Lower lobe of right lung (tissue), 2 donors: ENCODE results near the gene CUX1. TPM values are rescaled to one million over a fixed set of nuclear protein-coding genes. Genes with fewer than 3 reads are reported as not detected.

ENCODE experiments used
- ATAC-seq, 2 donors: fragments of 200-7000 bp; cut with Tn5 transposase; one replicate each; pipeline ENCODE4 v1.9.1; 2020 to 2022; ENCODE audit warnings: mild to moderate bottlenecking in 2 of 2, moderate library complexity in 2 of 2
- DNase-seq: peaks from one replicate; pipeline ENCODE4 v3.0.0-alpha.2; 2020
- H3K27ac ChIP-seq: fragments of 200-600 bp; one replicate; pipeline ENCODE4 v1.8.0; 2022
- H3K27me3 ChIP-seq: fragments of 200-600 bp; one replicate; pipeline ENCODE4 v1.8.0; 2022; ENCODE audit warnings: low read depth
- H3K36me3 ChIP-seq: fragments of 200-600 bp; one replicate; pipeline ENCODE4 v1.8.0; 2022; ENCODE audit warnings: mild to moderate bottlenecking
- H3K4me1 ChIP-seq: fragments of 200-600 bp; one replicate; pipeline ENCODE4 v1.8.0; 2022
- H3K4me3 ChIP-seq: fragments of 200-600 bp; one replicate; pipeline ENCODE4 v1.8.0; 2022; ENCODE audit warnings: mild to moderate bottlenecking
- H3K9me3 ChIP-seq: fragments of 200-600 bp; one replicate; pipeline ENCODE4 v1.8.0; 2022
- intact Hi-C: fragments of 100-400 bp; cut with DNase I; formaldehyde crosslinking; loops from one replicate; pipeline ENCODE4 v1.11.0; 2022
- total RNA-seq: library from RNA; stranded (reverse); fragmentation: NEBNext Ultra II Directional; extraction: Animal tissue kit (Norgen Biotek cat#: 25700); gene quantifications from one replicate; pipeline ENCODE4 v1.2.1, GENCODE V29; 2021
- TF ChIP-seq, protein P1 (sequence below): fragments of 200-600 bp; IDR thresholded peaks from one replicate; pipeline ENCODE4 v1.8.0; 2022; ENCODE audit warnings: antibody characterized with exemption, mild to moderate bottlenecking
- donor health status: DM: no; HTN: yes; CAD: no; lungs with severe emphysema.

CUX1 gene
- total RNA-seq, 1 donor from 2014 or later = 118 TPM

DNA sequence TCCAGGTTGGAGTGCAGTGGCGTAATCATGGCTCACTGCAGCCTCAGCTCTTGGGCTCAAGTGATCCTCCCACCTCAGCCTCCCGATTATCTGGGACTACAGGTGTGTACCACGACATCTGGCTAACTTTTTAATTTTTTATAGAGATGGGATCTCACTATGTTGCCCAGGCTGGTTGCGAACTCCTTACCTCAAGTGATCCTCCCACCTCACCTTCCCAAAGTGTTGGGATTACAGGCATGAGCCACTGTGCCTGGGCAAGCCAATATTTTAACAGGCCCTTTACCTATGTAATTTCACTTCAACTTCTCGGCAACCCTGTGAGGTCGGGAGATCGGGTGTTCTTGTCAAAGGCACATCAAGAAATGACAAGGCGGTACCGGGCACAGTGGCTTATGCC is 146.3 kb downstream of the CUX1 start:
- TF ChIP-seq, protein P1, sequence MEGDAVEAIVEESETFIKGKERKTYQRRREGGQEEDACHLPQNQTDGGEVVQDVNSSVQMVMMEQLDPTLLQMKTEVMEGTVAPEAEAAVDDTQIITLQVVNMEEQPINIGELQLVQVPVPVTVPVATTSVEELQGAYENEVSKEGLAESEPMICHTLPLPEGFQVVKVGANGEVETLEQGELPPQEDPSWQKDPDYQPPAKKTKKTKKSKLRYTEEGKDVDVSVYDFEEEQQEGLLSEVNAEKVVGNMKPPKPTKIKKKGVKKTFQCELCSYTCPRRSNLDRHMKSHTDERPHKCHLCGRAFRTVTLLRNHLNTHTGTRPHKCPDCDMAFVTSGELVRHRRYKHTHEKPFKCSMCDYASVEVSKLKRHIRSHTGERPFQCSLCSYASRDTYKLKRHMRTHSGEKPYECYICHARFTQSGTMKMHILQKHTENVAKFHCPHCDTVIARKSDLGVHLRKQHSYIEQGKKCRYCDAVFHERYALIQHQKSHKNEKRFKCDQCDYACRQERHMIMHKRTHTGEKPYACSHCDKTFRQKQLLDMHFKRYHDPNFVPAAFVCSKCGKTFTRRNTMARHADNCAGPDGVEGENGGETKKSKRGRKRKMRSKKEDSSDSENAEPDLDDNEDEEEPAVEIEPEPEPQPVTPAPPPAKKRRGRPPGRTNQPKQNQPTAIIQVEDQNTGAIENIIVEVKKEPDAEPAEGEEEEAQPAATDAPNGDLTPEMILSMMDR = no peak
- H3K36me3 ChIP-seq = no peaks in the 10 kb centered on the region
- H3K4me1 ChIP-seq = no peaks in the 10 kb centered on the region
- ATAC-seq (no peak), DNase-seq (no peak)
- H3K27ac ChIP-seq = no peak overlapping the region
- intact Hi-C loops = no loop called here
- H3K27me3 ChIP-seq = no peaks in the 10 kb centered on the region
- H3K4me3 ChIP-seq = no peak overlapping the region
- no peaks in the 10 kb centered on the region for H3K9me3 ChIP-seq

DNA sequence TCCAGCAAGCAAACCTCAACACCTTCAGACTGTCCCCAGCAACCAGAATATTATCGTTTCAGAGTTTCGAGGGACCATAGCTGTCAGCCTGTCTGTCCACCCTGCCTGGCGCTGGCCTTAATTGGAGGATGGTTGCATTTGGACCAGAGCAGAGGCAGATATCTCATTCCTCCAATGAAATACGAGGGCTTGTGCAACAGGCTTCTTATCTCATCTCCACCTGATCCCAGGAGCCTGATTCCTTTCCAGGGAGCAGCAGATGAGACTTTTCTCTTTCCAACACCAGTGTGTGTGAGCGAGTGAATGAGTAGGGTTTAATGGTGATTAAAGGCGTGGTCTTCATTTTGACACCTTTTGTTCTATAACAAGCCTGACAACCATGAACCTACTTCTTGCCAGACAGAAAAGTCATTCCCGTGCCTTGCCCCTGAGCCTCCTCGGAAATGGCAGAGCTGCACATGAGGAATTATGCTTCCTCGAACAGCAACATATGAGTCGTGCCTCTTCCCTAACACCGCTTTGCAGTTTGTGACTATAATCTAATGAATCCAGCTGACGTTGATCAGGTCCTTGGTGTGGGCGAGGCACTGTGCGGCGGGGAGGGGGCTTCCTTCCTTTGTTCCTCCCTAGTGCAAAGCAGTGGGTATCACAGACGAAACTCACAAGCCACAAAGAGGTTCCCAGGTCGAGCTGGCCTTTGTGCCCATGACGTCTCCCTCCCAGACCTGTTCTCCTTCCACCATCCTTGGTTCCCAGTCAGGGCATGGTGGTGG is 147.4 kb downstream of the CUX1 start:
- H3K4me1 ChIP-seq = no peaks in the 10 kb centered on the region
- no peak for DNase-seq

DNA sequence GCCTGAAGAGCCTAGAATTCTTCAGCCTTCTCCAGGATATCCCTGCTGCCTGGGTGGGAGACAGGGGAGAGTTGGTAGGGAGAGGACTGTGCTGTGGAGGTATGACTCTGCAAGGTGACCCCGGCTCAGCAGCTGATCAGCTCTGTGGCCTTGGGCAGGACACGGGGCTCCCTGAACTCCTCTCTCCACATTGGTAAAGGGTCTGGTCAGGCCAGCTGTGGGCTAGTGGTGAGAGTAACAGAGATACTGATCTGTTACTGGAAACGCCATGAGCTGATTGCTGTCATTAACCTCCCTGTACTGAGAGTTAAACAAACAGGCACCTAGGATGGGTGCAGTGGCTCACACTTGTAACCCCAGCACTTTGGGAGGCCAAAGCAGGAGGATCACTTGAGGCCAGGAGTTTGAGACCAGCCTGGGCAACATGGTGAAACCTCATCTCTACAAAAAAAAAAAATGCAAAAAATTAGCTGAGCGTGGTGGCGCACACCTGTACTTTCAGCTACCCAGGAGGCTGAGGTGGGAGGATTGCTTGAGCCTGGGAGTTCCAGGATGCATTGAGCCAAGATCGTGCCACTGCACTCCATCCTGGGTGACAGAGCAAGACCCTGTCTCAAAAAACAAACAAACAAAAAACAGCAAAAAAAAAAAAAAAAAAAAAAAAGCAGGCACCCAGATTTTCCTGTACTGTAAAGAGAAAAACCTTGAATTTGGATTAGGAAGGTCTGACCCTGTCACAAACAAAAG is 151.5 kb downstream of the CUX1 start:
- DNase-seq = no peak
- no peaks in the 10 kb centered on the region for H3K36me3 ChIP-seq
- no peak for ATAC-seq
- intact Hi-C loops = no loop called here
- H3K9me3 ChIP-seq = no peaks in the 10 kb centered on the region
- no peak overlapping the region for H3K27ac ChIP-seq
- H3K4me3 ChIP-seq = no peak overlapping the region
- H3K4me1 ChIP-seq = no peaks in the 10 kb centered on the region
- TF ChIP-seq, protein P1 = no peak
- no peaks in the 10 kb centered on the region for H3K27me3 ChIP-seq

More for the DNA sequence above, 147.4 kb downstream of the CUX1 start:
- Histone ChIP-seq H3K27me3 (no peaks in the 10 kb centered on the region), H3K36me3 (no peaks in the 10 kb centered on the region), H3K9me3 (no peaks in the 10 kb centered on the region), H3K27ac (no peak overlapping the region), H3K4me3 (no peak overlapping the region)
- ATAC-seq = no peak
- intact Hi-C loops = no loop called here
- TF ChIP-seq, protein P1 = no peak

DNA sequence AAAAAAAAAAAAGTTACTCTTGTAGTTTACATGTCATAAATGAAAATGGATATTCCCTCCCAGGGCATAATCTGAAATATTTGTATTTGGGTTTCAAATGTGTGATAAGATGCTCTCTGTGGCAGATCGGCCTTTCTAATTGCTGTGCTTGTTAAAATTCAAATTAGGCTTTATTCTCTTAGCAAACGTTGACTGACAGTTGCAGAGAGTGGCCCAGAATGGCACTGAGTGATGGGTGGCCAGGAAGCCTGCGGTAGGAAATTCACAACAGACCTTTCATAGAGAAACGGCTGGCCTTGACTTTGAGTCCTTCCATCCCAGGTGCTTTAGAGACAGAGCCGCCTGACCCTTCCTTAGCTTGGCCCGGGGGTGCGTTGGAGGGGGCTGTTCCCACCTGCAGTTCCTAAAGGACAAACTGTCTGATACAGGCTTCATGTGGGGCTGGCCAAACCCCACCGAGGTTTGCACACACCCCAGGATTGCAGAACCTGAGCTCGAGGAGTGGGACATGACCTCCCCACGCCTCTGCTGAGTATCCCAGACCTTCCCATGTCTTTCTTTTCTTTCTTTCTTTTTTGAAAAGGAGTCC is 152.7 kb downstream of the CUX1 start:
- H3K27ac ChIP-seq = no peak overlapping the region

DNA sequence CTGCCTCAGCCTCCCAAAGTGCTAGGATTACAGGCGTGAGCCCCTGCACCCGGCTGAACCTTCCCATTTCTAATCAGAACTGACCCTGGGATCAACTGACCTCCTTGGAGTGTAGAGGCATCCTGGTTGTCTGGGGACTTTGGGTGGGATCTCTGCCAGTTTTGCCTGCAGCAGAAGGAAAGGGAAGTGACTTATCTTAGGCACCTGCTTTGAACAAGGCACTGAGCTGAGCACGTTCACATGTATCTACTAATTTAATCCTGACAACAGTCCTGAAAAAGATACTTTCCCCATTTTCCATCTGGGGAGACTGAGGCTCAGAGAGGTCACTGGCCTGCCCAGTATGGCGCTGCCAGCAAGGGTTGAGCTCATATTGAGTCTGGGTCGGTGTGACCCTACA is 153.4 kb downstream of the CUX1 start:
- no peak overlapping the region for H3K4me3 ChIP-seq
- TF ChIP-seq, protein P1 = no peak
- H3K4me1 ChIP-seq = no peaks in the 10 kb centered on the region
- no peaks in the 10 kb centered on the region for H3K27me3 ChIP-seq
- no peaks in the 10 kb centered on the region for H3K9me3 ChIP-seq
- intact Hi-C loops = no loop called here
- DNase-seq (no peak), ATAC-seq (no peak)
- no peak overlapping the region for H3K27ac ChIP-seq
- H3K36me3 ChIP-seq = no peaks in the 10 kb centered on the region

More for the DNA sequence above, 152.7 kb downstream of the CUX1 start:
- Histone ChIP-seq H3K9me3 (no peaks in the 10 kb centered on the region), H3K4me3 (no peak overlapping the region), H3K36me3 (no peaks in the 10 kb centered on the region), H3K4me1 (no peaks in the 10 kb centered on the region), H3K27me3 (no peaks in the 10 kb centered on the region)
- ATAC-seq = no peak
- TF ChIP-seq, protein P1 = no peak
- intact Hi-C loops = no loop called here
- DNase-seq = no peak
